ENCODE results near the gene ACTA1. TPM values are rescaled to one million over a fixed set of nuclear protein-coding genes. Genes with fewer than 3 reads are reported as not detected.
"Not testable (repeated sequence)": the region's sequence is repeated elsewhere in the genome, so short reads cannot be mapped to it uniquely, and the experiment has no call there.

The ACTA1 gene
- total and polyA plus RNA-seq, 10 of the 15 experiments (the other 5 are each of a cell fraction or from before 2014, with no cell fraction given), result 0.05 to 0.35 (median 0.12) TPM; not detected in 7

GRCh38 chr1:229420224-229420623, 13.7 kb downstream of the ACTA1 start:
- ChIA-PET SMC1A (ENCODE audit: uncharacterized antibody, unreplicated experiment) (interaction anchor here (0.7 to 2.4 kb wide), 3 partner anchors 21 to 61 kb away, joined by 3 to 17 read pairs (median 5); no protein-coding TSS in a partner anchor), POLR2A (no interaction called here), CTCF (interaction anchor here (0.7 to 2.1 kb wide), 3 partner anchors 20 to 61 kb away, joined by 3 to 15 read pairs (median 3); no protein-coding TSS in a partner anchor), RAD21 (ENCODE audit: unreplicated experiment) (no interaction called here)
- no peaks in the 10 kb centered on the region; the same call in 2 of the 3 replicates for H3K9me3 ChIP-seq (replicated peaks; ENCODE audit: control insufficient read depth, insufficient read depth, low read length)
- TF ChIP-seq NFYA (IDR thresholded peaks at IDR 0.05; ENCODE audit: borderline replicate concordance, low read depth, low read length) (no peak), DPF2 (IDR thresholded peaks at IDR 0.05) (no peak), ZNF274 (IDR thresholded peaks at IDR 0.05; ENCODE audit: insufficient read depth, insufficient read length) (no peak), PML (IDR thresholded peaks at IDR 0.05; ENCODE audit: low read length) (no peak), KAT2A (conservative IDR thresholded peaks at IDR 0.05; ENCODE audit: control insufficient read depth, low read depth, low read length) (no peak), CBX5 (IDR thresholded peaks at IDR 0.05; ENCODE audit: low read depth) (no peak), BACH1 (IDR thresholded peaks at IDR 0.05; ENCODE audit: borderline replicate concordance) (no peak), NBN (IDR thresholded peaks at IDR 0.05) (no peak), RUNX3 (IDR thresholded peaks at IDR 0.05; ENCODE audit: low read length) (no peak), NR2C2 (IDR thresholded peaks at IDR 0.05; ENCODE audit: borderline replicate concordance, control insufficient read depth, insufficient read length, low read depth) (no peak), CREB1 (IDR thresholded peaks at IDR 0.05; ENCODE audit: low read depth) (no peak)
- H3K36me3 ChIP-seq (ENCODE audit: control insufficient read depth in 2 of 2, insufficient read depth in 2 of 2, low read length in 1 of 2), result no peaks in the 10 kb centered on the region
- in situ Hi-C loops (cut with MboI), result no loop called here
- H3K4me2 ChIP-seq (ENCODE audit: control insufficient read depth, insufficient read depth), result no peak overlapping the region
- ATAC-seq (no peak), DNase-seq (ENCODE audit: low read depth, low spot score) (no peak), FAIRE-seq (no peak)
- no peak overlapping the region for H3K27ac ChIP-seq (ENCODE audit: control insufficient read depth, insufficient read depth)
- no TSS peak for BruUV-seq (replicated peaks)
- H3K79me2 ChIP-seq (ENCODE audit: control insufficient read depth, insufficient read depth, low read length), result no peaks in the 10 kb centered on the region
- H3K27me3 ChIP-seq (replicated peaks in 1 of 2; ENCODE audit: control insufficient read depth in 2 of 2, insufficient read depth in 2 of 2, low read length in 1 of 2), result peaks cover 0 to 5% of the 10 kb centered on the region in 2 experiments; a peak in 1 of 4 replicates
- H4K20me1 ChIP-seq (ENCODE audit: control insufficient read depth, insufficient read depth), result no peaks in the 10 kb centered on the region
- no peak overlapping the region for H3K9ac ChIP-seq (ENCODE audit: control insufficient read depth, insufficient read depth, low read length)
- intact Hi-C loops (cut with micrococcal nuclease; ENCODE audit: unreplicated experiment), result no loop called here
- H3K4me1 ChIP-seq (ENCODE audit: control insufficient read depth, insufficient read depth, low read length), result no peaks in the 10 kb centered on the region
- no peak overlapping the region for H3K4me3 ChIP-seq
- H2AFZ ChIP-seq (ENCODE audit: control insufficient read depth, low read depth, low read length), result no peak overlapping the region
- 89% methylated on average over 11 of the region's 11 CpGs for WGBS (ENCODE audit: insufficient coverage, insufficient replicate concordance, low lambda C conversion rate, missing lambda C conversion rate)

GRCh38 chr1:229418586-229418985, 15.3 kb downstream of the ACTA1 start:
- 45% methylated on average over 6 of the region's 6 CpGs for WGBS (ENCODE audit: insufficient coverage, insufficient replicate concordance, low lambda C conversion rate, missing lambda C conversion rate)
- intact Hi-C loops (cut with micrococcal nuclease; ENCODE audit: unreplicated experiment); in situ Hi-C loops (cut with MboI); H3K4me2 ChIP-seq (ENCODE audit: control insufficient read depth, insufficient read depth); H3K4me1 ChIP-seq (ENCODE audit: control insufficient read depth, insufficient read depth, low read length); SMC1A ChIA-PET (ENCODE audit: uncharacterized antibody, unreplicated experiment); H3K27me3 ChIP-seq (replicated peaks in 1 of 2; ENCODE audit: control insufficient read depth in 2 of 2, insufficient read depth in 2 of 2, low read length in 1 of 2); H3K9me3 ChIP-seq (replicated peaks; ENCODE audit: control insufficient read depth, insufficient read depth, low read length); H3K9ac ChIP-seq (ENCODE audit: control insufficient read depth, insufficient read depth, low read length); POLR2A ChIA-PET; FAIRE-seq; H2AFZ ChIP-seq (ENCODE audit: control insufficient read depth, low read depth, low read length); H3K79me2 ChIP-seq (ENCODE audit: control insufficient read depth, insufficient read depth, low read length); H3K4me3 ChIP-seq; RAD21 ChIA-PET (ENCODE audit: unreplicated experiment); H3K27ac ChIP-seq (ENCODE audit: control insufficient read depth, insufficient read depth); CTCF ChIA-PET; H3K36me3 ChIP-seq (ENCODE audit: control insufficient read depth in 2 of 2, insufficient read depth in 2 of 2, low read length in 1 of 2); H4K20me1 ChIP-seq (ENCODE audit: control insufficient read depth, insufficient read depth); BruUV-seq (replicated peaks); DNase-seq (ENCODE audit: low read depth, low spot score); ATAC-seq: not testable (repeated sequence)

GRCh38 chr1:229412810-229413209, 21.1 kb downstream of the ACTA1 start:
- H3K27me3 ChIP-seq (replicated peaks in 1 of 2; ENCODE audit: control insufficient read depth in 2 of 2, insufficient read depth in 2 of 2, low read length in 1 of 2); BruUV-seq (replicated peaks); FAIRE-seq; H4K20me1 ChIP-seq (ENCODE audit: control insufficient read depth, insufficient read depth); H3K4me2 ChIP-seq (ENCODE audit: control insufficient read depth, insufficient read depth); in situ Hi-C loops (cut with MboI); DNase-seq (ENCODE audit: low read depth, low spot score); H3K36me3 ChIP-seq (ENCODE audit: control insufficient read depth in 2 of 2, insufficient read depth in 2 of 2, low read length in 1 of 2); SMC1A ChIA-PET (ENCODE audit: uncharacterized antibody, unreplicated experiment); H3K79me2 ChIP-seq (ENCODE audit: control insufficient read depth, insufficient read depth, low read length); RAD21 ChIA-PET (ENCODE audit: unreplicated experiment); POLR2A ChIA-PET; H3K27ac ChIP-seq (ENCODE audit: control insufficient read depth, insufficient read depth); H3K9ac ChIP-seq (ENCODE audit: control insufficient read depth, insufficient read depth, low read length); H3K4me1 ChIP-seq (ENCODE audit: control insufficient read depth, insufficient read depth, low read length); H3K4me3 ChIP-seq; H3K9me3 ChIP-seq (replicated peaks; ENCODE audit: control insufficient read depth, insufficient read depth, low read length); CTCF ChIA-PET; ATAC-seq; intact Hi-C loops (cut with micrococcal nuclease; ENCODE audit: unreplicated experiment); H2AFZ ChIP-seq (ENCODE audit: control insufficient read depth, low read depth, low read length): not testable (repeated sequence)
- 45% methylated on average over 5 of the region's 5 CpGs for WGBS (ENCODE audit: insufficient coverage, insufficient replicate concordance, low lambda C conversion rate, missing lambda C conversion rate)

Measured in GM12878 (cell line).